Progenitor cell of endocrine pancreas (in vitro differentiated cells): Measurements from ENCODE around the gene RARB. TPM values are rescaled to one million over a fixed set of nuclear protein-coding genes. Genes with fewer than 3 reads are reported as not detected.

Source experiments
- DNase-seq: peaks from one replicate; pipeline ENCODE4 v3.0.0; 2021; ENCODE audit warnings: low spot score; ENCODE audit not compliant: unreplicated experiment
- H3K27ac Mint-ChIP-seq: 2 replicates; pipeline ENCODE4 v1.8.0; 2021; ENCODE audit warnings: mild to moderate bottlenecking, moderate library complexity, mixed read lengths
- H3K27me3 Mint-ChIP-seq: 2 replicates; pipeline ENCODE4 v1.8.0; 2021; ENCODE audit warnings: mixed read lengths
- H3K36me3 Mint-ChIP-seq: 2 replicates; pipeline ENCODE4 v1.8.0; 2022; ENCODE audit warnings: mixed read lengths; ENCODE audit not compliant: insufficient read depth
- H3K4me1 Mint-ChIP-seq: 2 replicates; pipeline ENCODE4 v1.8.0; 2021; ENCODE audit warnings: low read depth, mixed read lengths
- H3K4me3 Mint-ChIP-seq: 2 replicates; pipeline ENCODE4 v1.8.0; 2021; ENCODE audit warnings: low read depth, mild to moderate bottlenecking, moderate library complexity, mixed read lengths
- H3K9me3 Mint-ChIP-seq: 2 replicates; pipeline ENCODE4 v1.8.0; 2021; ENCODE audit warnings: low read depth, mixed read lengths
- long read RNA-seq: library from polyadenylated mRNA; unstranded; transcript quantifications from one replicate; pipeline ENCODE4 v2.0.0, GENCODE V29; 2020
- total RNA-seq: library from RNA; stranded (reverse); gene quantifications from 2 replicates; pipeline ENCODE4 v1.2.1, GENCODE V29; 2021
- TF ChIP-seq, protein P1 (sequence below): fragments of 200-600 bp; sonication (generic); IDR thresholded peaks from one replicate; pipeline ENCODE4 v1.5.0; 2021; ENCODE audit warnings: antibody characterized with exemption, mild to moderate bottlenecking; ENCODE audit not compliant: unreplicated experiment

Gene RARB
- total RNA-seq, result 26.3 and 30.0 TPM in 2 replicates
- long read RNA-seq, transcript RARB-207 (7 exons, 1,191 nt), result minor isoform, 5 of 131 reads
- long read RNA-seq, transcript RARB-201 (8 exons, 3,084 nt), result major isoform, 78 of 131 reads
- long read RNA-seq, partial matches to known transcripts, result 23 of 131 reads
- long read RNA-seq, other reads (novel, unspliced or antisense), result 21 of 131 reads

DNA sequence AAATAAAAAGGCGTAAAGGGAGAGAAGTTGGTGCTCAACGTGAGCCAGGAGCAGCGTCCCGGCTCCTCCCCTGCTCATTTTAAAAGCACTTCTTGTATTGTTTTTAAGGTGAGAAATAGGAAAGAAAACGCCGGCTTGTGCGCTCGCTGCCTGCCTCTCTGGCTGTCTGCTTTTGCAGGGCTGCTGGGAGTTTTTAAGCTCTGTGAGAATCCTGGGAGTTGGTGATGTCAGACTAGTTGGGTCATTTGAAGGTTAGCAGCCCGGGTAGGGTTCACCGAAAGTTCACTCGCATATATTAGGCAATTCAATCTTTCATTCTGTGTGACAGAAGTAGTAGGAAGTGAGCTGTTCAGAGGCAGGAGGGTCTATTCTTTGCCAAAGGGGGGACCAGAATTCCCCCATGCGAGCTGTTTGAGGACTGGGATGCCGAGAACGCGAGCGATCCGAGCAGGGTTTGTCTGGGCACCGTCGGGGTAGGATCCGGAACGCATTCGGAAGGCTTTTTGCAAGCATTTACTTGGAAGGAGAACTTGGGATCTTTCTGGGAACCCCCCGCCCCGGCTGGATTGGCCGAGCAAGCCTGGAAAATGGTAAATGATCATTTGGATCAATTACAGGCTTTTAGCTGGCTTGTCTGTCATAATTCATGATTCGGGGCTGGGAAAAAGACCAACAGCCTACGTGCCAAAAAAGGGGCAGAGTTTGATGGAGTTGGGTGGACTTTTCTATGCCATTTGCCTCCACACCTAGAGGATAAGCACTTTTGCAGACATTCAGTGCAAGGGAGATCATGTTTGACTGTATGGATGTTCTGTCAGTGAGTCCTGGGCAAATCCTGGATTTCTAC, at the start of gene RARB:
Gene RARB (plus strand): TSS at position 322 of the 847 bp plus-strand sequence. CDS start 469 bp downstream, at position 791.
- H3K4me1 Mint-ChIP-seq, result peaks cover 55% of the 10 kb centered on the region
- TF ChIP-seq, protein P1, sequence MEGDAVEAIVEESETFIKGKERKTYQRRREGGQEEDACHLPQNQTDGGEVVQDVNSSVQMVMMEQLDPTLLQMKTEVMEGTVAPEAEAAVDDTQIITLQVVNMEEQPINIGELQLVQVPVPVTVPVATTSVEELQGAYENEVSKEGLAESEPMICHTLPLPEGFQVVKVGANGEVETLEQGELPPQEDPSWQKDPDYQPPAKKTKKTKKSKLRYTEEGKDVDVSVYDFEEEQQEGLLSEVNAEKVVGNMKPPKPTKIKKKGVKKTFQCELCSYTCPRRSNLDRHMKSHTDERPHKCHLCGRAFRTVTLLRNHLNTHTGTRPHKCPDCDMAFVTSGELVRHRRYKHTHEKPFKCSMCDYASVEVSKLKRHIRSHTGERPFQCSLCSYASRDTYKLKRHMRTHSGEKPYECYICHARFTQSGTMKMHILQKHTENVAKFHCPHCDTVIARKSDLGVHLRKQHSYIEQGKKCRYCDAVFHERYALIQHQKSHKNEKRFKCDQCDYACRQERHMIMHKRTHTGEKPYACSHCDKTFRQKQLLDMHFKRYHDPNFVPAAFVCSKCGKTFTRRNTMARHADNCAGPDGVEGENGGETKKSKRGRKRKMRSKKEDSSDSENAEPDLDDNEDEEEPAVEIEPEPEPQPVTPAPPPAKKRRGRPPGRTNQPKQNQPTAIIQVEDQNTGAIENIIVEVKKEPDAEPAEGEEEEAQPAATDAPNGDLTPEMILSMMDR, result no peak
- H3K4me3 Mint-ChIP-seq, result peak within 1 kb of the TSS; percentile 95
- H3K27ac Mint-ChIP-seq, result peak within 1 kb of the TSS; percentile 99
- no peaks in the 10 kb centered on the region for H3K9me3 Mint-ChIP-seq
- no peaks in the 10 kb centered on the region for H3K36me3 Mint-ChIP-seq
- DNase-seq, result peak; percentile 61
- H3K27me3 Mint-ChIP-seq, result no peaks in the 10 kb centered on the region

DNA sequence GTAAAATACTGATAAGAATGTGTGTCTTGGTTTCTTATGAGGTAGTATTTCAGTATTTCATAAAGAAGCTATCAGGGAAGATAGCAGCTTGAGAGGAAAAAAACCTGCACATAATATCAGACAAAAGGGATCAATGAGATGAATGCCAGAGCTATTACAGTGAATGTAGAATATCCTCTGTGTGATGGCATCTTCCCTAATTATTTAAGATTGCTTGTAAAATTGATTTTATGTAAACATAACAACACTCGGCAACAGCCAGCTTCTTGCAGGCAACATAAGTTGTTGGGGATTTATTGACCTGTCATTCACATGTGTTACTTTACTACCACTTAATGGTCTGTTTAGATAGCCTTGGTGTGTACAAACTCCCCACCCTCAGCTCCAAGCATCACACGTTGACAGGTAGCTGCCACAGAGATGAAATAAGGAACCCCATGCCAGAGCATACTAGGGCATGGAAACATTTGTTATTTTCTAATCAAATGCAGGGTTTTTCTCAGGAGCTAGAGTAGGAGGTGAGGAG, 49.2 kb upstream of the RARB start:
- H3K27me3 Mint-ChIP-seq, result peaks cover 2% of the 10 kb centered on the region
- DNase-seq, result no peak
- H3K9me3 Mint-ChIP-seq, result no peaks in the 10 kb centered on the region
- H3K36me3 Mint-ChIP-seq, result no peaks in the 10 kb centered on the region
- H3K4me3 Mint-ChIP-seq, result no peak overlapping the region
- TF ChIP-seq, protein P1, result no peak
- H3K4me1 Mint-ChIP-seq, result peaks cover 36% of the 10 kb centered on the region
- H3K27ac Mint-ChIP-seq, result no peak overlapping the region

DNA sequence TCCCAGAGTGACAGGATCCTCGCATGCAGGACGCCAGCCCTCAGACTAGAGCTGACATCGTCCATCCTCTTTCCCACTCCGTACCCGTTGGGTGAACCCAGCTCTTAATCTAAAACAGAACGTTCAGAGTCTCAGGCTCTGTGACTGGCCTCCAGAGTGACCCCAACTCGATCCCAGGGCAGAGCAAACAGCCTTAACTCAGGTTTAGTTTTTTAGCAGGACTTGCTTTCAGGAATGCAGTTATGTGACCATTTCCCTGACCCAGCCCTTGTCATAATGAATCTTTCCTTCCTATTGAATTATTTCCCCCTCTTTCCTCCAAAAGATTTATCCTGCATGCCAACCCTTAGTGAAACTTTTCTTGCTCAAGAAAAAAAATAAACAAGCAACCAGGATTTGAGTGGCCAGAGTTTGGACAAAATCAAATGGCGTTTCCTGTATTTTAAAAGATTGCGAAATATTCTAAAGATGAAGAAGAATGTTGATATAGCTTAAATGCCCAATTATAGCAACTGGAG, 47.8 kb upstream of the RARB start:
- peaks cover 3% of the 10 kb centered on the region for H3K27me3 Mint-ChIP-seq
- H3K9me3 Mint-ChIP-seq, result no peaks in the 10 kb centered on the region
- H3K27ac Mint-ChIP-seq, result peak overlapping the region; percentile 54
- no peaks in the 10 kb centered on the region for H3K36me3 Mint-ChIP-seq
- peaks cover 38% of the 10 kb centered on the region for H3K4me1 Mint-ChIP-seq
- TF ChIP-seq, protein P1, result no peak
- no peak overlapping the region for H3K4me3 Mint-ChIP-seq
- DNase-seq, result no peak

DNA sequence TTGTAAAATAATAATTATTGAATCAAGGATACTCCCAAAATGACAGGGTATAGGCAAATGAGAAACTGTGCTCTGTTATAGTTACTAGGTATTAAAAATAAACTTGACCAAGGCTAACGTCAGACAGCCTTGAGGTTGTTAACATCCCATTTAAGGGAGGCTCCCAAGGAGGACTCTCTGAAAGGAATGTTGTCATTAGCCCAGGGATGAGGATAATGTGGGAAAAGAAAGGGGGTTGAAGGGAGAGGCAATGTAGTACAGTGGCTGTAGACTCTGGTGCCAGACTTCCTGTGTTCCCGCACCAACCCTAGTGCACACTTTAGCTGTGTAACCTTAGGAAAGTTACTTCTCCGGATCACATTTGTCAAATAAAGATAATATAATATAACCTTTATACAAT, 47.0 kb upstream of the RARB start:
- no peak overlapping the region for H3K27ac Mint-ChIP-seq
- TF ChIP-seq, protein P1, result no peak
- peaks cover 40% of the 10 kb centered on the region for H3K4me1 Mint-ChIP-seq
- H3K27me3 Mint-ChIP-seq, result peaks cover 3% of the 10 kb centered on the region
- H3K36me3 Mint-ChIP-seq, result no peaks in the 10 kb centered on the region
- DNase-seq, result no peak
- no peaks in the 10 kb centered on the region for H3K9me3 Mint-ChIP-seq
- no peak overlapping the region for H3K4me3 Mint-ChIP-seq

DNA sequence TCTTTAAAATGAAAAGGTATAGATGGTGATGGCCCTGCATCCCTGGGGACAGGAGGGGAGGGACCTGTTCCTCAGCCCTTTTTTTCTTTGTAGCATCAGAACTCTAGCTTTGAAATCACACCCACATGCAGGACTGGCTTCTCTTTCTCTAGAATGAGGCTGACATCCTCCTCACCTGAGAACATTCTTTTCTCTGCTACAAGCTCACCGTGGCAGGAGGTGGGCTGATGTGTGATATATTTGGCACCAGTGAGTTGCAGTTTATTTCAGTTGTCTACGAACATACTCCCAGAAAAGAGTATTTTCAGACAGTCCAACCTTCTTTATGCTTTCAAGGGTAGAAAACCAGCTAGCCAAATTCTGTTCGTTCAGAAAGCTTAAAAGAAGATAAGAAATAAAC, 43.6 kb upstream of the RARB start:
- Mint-ChIP-seq H3K27me3 (peaks cover 3% of the 10 kb centered on the region), H3K27ac (no peak overlapping the region), H3K4me3 (no peak overlapping the region), H3K9me3 (no peaks in the 10 kb centered on the region), H3K36me3 (no peaks in the 10 kb centered on the region), H3K4me1 (peaks cover 21% of the 10 kb centered on the region)
- TF ChIP-seq, protein P1, result no peak
- no peak for DNase-seq
